Measurements from ENCODE around the gene KRTAP1-4.
"Not testable (repeated sequence)": the region's sequence is repeated elsewhere in the genome, so short reads cannot be mapped to it uniquely, and the experiment has no call there.

KRTAP1-4 gene

GRCh38 chr17:41046735-41047465, 16.9 kb upstream of the KRTAP1-4 start, which contains the start of gene KRTAP2-1:
KRTAP2-1 (minus strand) TSS chr17:41047316; CDS start chr17:41047267, 49 bp downstream.
- not testable (repeated sequence) for DNase-seq (ENCODE audit: low spot score)

- DNase-seq (ENCODE audit: low spot score) = no peak
Measured at GRCh38 chr17:41042953-41043352, 13.0 kb upstream of the KRTAP1-4 start.

- DNase-seq (ENCODE audit: low spot score) = peak; percentile 65
Measured at GRCh38 chr17:41040783-41041571, 11.0 kb upstream of the KRTAP1-4 start, which contains the start of gene KRTAP1-1. KRTAP1-1 (minus strand) TSS chr17:41041450; CDS start chr17:41041397, 53 bp downstream.

GRCh38 chr17:41037853-41038350, 7.9 kb upstream of the KRTAP1-4 start:
- DNase-seq (ENCODE audit: low spot score) = no peak

GRCh38 chr17:41034346-41034935, 4.4 kb upstream of the KRTAP1-4 start, which contains the start of gene KRTAP1-3:
KRTAP1-3 (minus strand) TSS chr17:41034874; CDS start chr17:41034821, 53 bp downstream.
- not testable (repeated sequence) for DNase-seq (ENCODE audit: low spot score)

GRCh38 chr17:41026715-41027471, 3.1 kb downstream of the KRTAP1-4 start, which contains the start of gene KRTAP1-5:
KRTAP1-5 (minus strand) TSS chr17:41027208; CDS start chr17:41027155, 53 bp downstream.
- DNase-seq (ENCODE audit: low spot score) = no peak

- no peak for DNase-seq (ENCODE audit: low spot score)
Measured at GRCh38 chr17:41024697-41025096, 5.3 kb downstream of the KRTAP1-4 start.

- DNase-seq (ENCODE audit: low spot score) = no peak
Measured at GRCh38 chr17:41020336-41020735, 9.7 kb downstream of the KRTAP1-4 start.

- no peak for DNase-seq (ENCODE audit: low spot score)
Measured at GRCh38 chr17:41019415-41019814, 10.6 kb downstream of the KRTAP1-4 start.

- no peak for DNase-seq (ENCODE audit: low spot score)
Measured at GRCh38 chr17:41018541-41018940, 11.5 kb downstream of the KRTAP1-4 start.

GRCh38 chr17:41016578-41017215, 13.3 kb downstream of the KRTAP1-4 start:
- no peak for DNase-seq (ENCODE audit: low spot score)

- no peak for DNase-seq (ENCODE audit: low spot score)
Measured at GRCh38 chr17:41015454-41015853, 14.5 kb downstream of the KRTAP1-4 start.

- DNase-seq (ENCODE audit: low spot score) = no peak
Measured at GRCh38 chr17:41013606-41014005, 16.4 kb downstream of the KRTAP1-4 start.

- DNase-seq (ENCODE audit: low spot score) = no peak
Measured at GRCh38 chr17:41013181-41013580, 16.8 kb downstream of the KRTAP1-4 start.

- no peak for DNase-seq (ENCODE audit: low spot score)
Measured at GRCh38 chr17:41012326-41013120, 17.5 kb downstream of the KRTAP1-4 start.

- DNase-seq (ENCODE audit: low spot score) = no peak
Measured at GRCh38 chr17:41010441-41010840, 19.6 kb downstream of the KRTAP1-4 start.

GRCh38 chr17:41009936-41010335, 20.1 kb downstream of the KRTAP1-4 start:
- no peak for DNase-seq (ENCODE audit: low spot score)

GRCh38 chr17:41009301-41009760, 20.7 kb downstream of the KRTAP1-4 start:
- DNase-seq (ENCODE audit: low spot score) = no peak

- no peak for DNase-seq (ENCODE audit: low spot score)
Measured at GRCh38 chr17:41008811-41009210, 21.2 kb downstream of the KRTAP1-4 start, which contains the start of gene KRTAP3-1. KRTAP3-1 (minus strand) TSS chr17:41009128; CDS start chr17:41009074, 54 bp downstream.

- no peak for DNase-seq (ENCODE audit: low spot score)
Measured at GRCh38 chr17:41004397-41004796, 25.6 kb downstream of the KRTAP1-4 start.

All from left forelimb (tissue), 1 donor.